G401 (cell line): ENCODE data around the gene SYT13. TPM values are rescaled to one million over a fixed set of nuclear protein-coding genes. Genes with fewer than 3 reads are reported as not detected.
A peak's percentile ranks its signal among the peaks of the same experiment; 100 is the strongest.

ENCODE experiments used
- DNase-seq: peaks from one replicate; pipeline ENCODE4 v3.0.0-alpha.2; 2015; ENCODE audit warnings: low spot score
- in situ Hi-C: cut with HindIII; loops from 2 replicates; pipeline ENCODE4 v1.10.0; 2016; ENCODE audit warnings: low sequenced_read_pairs, mixed read lengths
- total RNA-seq: library from RNA; depleted of rRNA; stranded (reverse); fragments of >200 nt; shearing (Covaris generic); gene quantifications from 2 replicates; pipeline ENCODE4 v1.2.3, GENCODE V29; 2014; rRNA removed

Gene SYT13
- total RNA-seq = not detected in 2 replicates

- in situ Hi-C loops = no loop called here
Measured at GRCh38 chr11:45285930-45286632, at the start of gene SYT13. Gene SYT13, minus strand, starts transcription at chr11:45286341. Its CDS starts 134 bp downstream, at chr11:45286207.

GRCh38 chr11:45335434-45335833, 49.3 kb upstream of the SYT13 start:
- no peak for DNase-seq

More at GRCh38 chr11:45285930-45286632, at the start of gene SYT13:
- DNase-seq = peak; percentile 89

GRCh38 chr11:45334836-45335235, 48.7 kb upstream of the SYT13 start:
- in situ Hi-C loops = loop anchor here (25.0 kb wide), 1 partner anchor 223 kb away; no protein-coding TSS in a partner anchor
- no peak for DNase-seq

More at GRCh38 chr11:45335434-45335833, 49.3 kb upstream of the SYT13 start:
- in situ Hi-C loops = loop anchor here (25.0 kb wide), 1 partner anchor 223 kb away; no protein-coding TSS in a partner anchor

- no peak for DNase-seq
- in situ Hi-C loops = loop anchor here (25.0 kb wide), 1 partner anchor 222 kb away; no protein-coding TSS in a partner anchor
Measured at GRCh38 chr11:45334410-45334809, 48.3 kb upstream of the SYT13 start.

- DNase-seq = peak; percentile 12
- in situ Hi-C loops = loop anchor here (25.0 kb wide), 1 partner anchor 221 kb away; no protein-coding TSS in a partner anchor
Measured at GRCh38 chr11:45333001-45333971, 47.1 kb upstream of the SYT13 start.

GRCh38 chr11:45332276-45332934, 46.3 kb upstream of the SYT13 start:
- peak; percentile 66 for DNase-seq
- in situ Hi-C loops = loop anchor here (25.0 kb wide), 1 partner anchor 220 kb away; no protein-coding TSS in a partner anchor

- DNase-seq = no peak
- in situ Hi-C loops = loop anchor here (25.0 kb wide), 1 partner anchor 220 kb away; no protein-coding TSS in a partner anchor
Measured at GRCh38 chr11:45331839-45332238, 45.7 kb upstream of the SYT13 start.

- in situ Hi-C loops = loop anchor here (25.0 kb wide), 1 partner anchor 216 kb away; no protein-coding TSS in a partner anchor
- no peak for DNase-seq
Measured at GRCh38 chr11:45328726-45329125, 42.6 kb upstream of the SYT13 start.

- DNase-seq = no peak
- in situ Hi-C loops = no loop called here
Measured at GRCh38 chr11:45324459-45324858, 38.3 kb upstream of the SYT13 start.

GRCh38 chr11:45323601-45324249, 37.6 kb upstream of the SYT13 start:
- DNase-seq = no peak
- in situ Hi-C loops = no loop called here

GRCh38 chr11:45322891-45323600, 36.9 kb upstream of the SYT13 start:
- in situ Hi-C loops = no loop called here
- DNase-seq = no peak

GRCh38 chr11:45322111-45322705, 36.1 kb upstream of the SYT13 start:
- in situ Hi-C loops = no loop called here
- no peak for DNase-seq

- DNase-seq = no peak
- in situ Hi-C loops = no loop called here
Measured at GRCh38 chr11:45321669-45322068, 35.5 kb upstream of the SYT13 start.

GRCh38 chr11:45321031-45321595, 35.0 kb upstream of the SYT13 start:
- in situ Hi-C loops = no loop called here

GRCh38 chr11:45320371-45320770, 34.2 kb upstream of the SYT13 start:
- DNase-seq = no peak
- in situ Hi-C loops = no loop called here

More at GRCh38 chr11:45321031-45321595, 35.0 kb upstream of the SYT13 start:
- DNase-seq = no peak

GRCh38 chr11:45319077-45319476, 32.9 kb upstream of the SYT13 start:
- no peak for DNase-seq
- in situ Hi-C loops = no loop called here

GRCh38 chr11:45318516-45318915, 32.4 kb upstream of the SYT13 start:
- in situ Hi-C loops = no loop called here
- DNase-seq = no peak
